GM19193 (cell line): ENCODE results near the gene BTF3.

Experiments
- POLR2A ChIP-seq: IDR thresholded peaks from 4 replicates; pipeline ENCODE4 v1.6.1; 2011; ENCODE audit not compliant: insufficient read depth, insufficient read length; ENCODE audit errors: extremely low read depth

The BTF3 gene

GRCh38 chr5:73480500-73480899, 17.7 kb upstream of the BTF3 start:
- TF ChIP-seq POLR2A, result no peak

- TF ChIP-seq POLR2A, result no peak
Observed at GRCh38 chr5:73482383-73483136, 15.7 kb upstream of the BTF3 start.

GRCh38 chr5:73483676-73484075, 14.6 kb upstream of the BTF3 start:
- no peak for TF ChIP-seq POLR2A

- no peak for TF ChIP-seq POLR2A
Observed at GRCh38 chr5:73484511-73484910, 13.7 kb upstream of the BTF3 start.

GRCh38 chr5:73485715-73486114, 12.5 kb upstream of the BTF3 start:
- TF ChIP-seq POLR2A, result no peak

- no peak for TF ChIP-seq POLR2A
Observed at GRCh38 chr5:73486119-73486899, 11.9 kb upstream of the BTF3 start.

GRCh38 chr5:73487815-73488214, 10.4 kb upstream of the BTF3 start:
- no peak for TF ChIP-seq POLR2A

GRCh38 chr5:73488806-73489205, 9.4 kb upstream of the BTF3 start:
- no peak for TF ChIP-seq POLR2A

- TF ChIP-seq POLR2A, result no peak
Observed at GRCh38 chr5:73490088-73490487, 8.2 kb upstream of the BTF3 start.

- no peak for TF ChIP-seq POLR2A
Observed at GRCh38 chr5:73491155-73491554, 7.1 kb upstream of the BTF3 start.

GRCh38 chr5:73493421-73493820, 4.8 kb upstream of the BTF3 start:
- no peak for TF ChIP-seq POLR2A

- TF ChIP-seq POLR2A, result no peak
Observed at GRCh38 chr5:73494721-73495120, 3.5 kb upstream of the BTF3 start.

GRCh38 chr5:73495772-73496335, 2.4 kb upstream of the BTF3 start:
- no peak for TF ChIP-seq POLR2A

GRCh38 chr5:73496984-73497457, 1.2 kb upstream of the BTF3 start:
- no peak for TF ChIP-seq POLR2A

- no peak for TF ChIP-seq POLR2A
Observed at GRCh38 chr5:73497497-73498056, 665 bp upstream of the BTF3 start.
